Stimulated activated CD8-positive, alpha-beta memory T cell treated with anti-CD3 and anti-CD28 coated beads, Interleukin-4, amount 100 ng/mL, for 4 hours (primary cell): Measurements from ENCODE around the gene FAM89B.

ENCODE experiments used
- DNase-seq, 2 donors: peaks; one replicate each; pipeline ENCODE4 v3.0.0-alpha.2; 2020; ENCODE audit warnings: low read depth in 2 of 2, low spot score in 1 of 2

Gene FAM89B

DNA sequence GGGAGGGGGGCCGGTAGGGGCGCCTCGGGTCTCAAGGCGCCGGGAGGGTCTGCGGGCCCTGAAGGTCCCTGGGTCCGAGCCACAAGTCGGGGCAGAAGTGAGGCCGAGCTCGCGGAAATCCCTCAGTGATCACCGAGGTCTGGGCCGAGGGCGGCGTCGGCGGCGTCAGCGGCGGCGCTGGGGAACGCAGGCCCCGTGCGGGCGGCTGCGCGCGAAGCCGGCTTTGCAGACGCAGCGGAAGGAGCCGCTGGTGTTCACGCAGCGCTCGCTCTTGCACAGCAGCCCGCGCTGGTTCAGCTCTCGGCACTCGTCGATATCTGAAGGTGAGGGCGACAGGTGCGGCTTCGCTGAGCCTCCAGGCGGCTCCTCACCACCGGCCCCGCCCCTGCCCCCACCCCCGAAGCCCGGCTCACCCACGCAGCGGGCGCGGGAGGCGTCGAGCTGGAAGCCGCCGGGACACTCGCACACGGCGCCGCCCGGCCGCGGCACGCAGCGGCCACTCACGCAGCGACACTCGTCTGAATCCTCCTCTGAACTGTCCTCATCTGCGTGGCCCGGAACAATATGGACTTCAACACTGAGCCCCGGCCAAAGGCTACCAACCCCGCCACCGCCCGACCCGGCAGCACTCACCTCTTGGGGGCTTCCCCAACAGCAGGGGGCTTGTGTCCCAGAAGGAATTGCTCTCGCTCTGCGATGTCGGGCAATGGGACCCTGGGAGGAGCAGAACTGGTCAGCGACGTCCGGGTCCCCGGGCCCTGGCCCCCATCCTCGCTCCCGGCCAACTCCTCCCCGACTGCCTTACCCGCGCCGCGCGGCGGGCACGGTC lies 33.2 kb upstream of the FAM89B start:
- DNase-seq, result no peak

DNA sequence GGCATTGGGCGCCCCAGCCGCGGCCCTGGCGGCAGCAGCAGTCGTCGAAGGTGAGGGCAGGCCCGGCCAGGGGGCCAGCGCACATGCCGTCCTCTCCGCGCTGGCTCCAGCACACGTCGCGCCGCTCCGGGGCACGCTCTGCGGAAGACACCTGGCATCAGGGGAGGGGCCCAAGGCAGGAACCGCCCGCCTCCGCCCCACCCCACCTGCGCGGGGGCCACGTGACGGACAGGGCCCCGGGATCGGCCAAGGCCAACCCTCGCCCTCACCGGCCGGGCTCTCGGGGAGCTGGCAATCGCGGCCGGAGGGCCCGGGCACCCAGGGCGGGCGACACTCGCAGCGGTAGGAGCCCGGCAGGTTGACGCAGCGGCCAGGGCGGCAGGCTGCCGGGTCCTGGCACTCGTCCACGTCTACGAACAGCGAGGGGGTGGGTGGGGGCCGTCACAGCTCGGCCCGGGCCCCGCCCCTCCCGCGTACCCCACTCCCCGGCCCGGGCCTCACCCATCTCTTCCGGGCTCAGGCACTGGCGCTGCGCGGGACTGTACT lies 32.5 kb upstream of the FAM89B start:
- DNase-seq, result no peak

DNA sequence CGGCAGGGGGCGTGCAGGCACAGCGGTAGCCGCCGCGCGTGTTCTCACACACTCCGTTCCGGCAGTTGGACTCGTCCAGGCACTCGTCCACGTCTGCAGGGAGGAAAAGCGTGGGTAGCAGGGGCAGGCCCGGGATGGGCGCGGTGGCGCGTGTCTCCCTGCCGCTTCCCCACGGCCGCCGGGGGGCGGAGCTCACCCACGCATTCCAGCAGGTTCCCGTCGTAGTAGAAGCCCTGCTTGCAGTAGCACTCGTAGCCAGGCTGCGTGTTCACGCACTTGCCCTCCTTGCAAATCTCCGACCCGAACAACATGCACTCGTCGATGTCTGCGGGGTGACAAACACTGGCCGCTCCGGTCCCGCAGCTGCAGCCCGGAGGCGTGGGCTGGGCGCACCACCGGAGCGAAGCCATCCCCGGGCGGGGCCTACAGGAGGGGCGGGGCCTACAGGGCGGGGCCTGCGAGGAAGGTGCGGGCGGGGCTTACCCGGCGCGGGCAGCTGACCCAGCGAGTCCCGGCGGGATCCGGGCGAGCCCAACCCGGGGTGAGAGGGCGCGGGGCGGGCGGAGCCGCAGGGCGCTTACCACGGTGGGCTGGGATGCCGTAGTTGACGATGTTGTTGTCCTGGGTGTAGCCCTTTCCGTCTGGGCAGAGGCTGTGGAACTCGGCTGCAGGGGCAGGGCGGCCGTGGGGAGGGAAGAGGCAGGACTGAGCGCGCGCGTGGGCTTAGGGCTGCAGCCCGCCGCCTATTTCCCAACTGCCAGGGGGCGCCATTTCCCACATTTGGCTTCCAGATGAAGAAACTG lies 31.8 kb upstream of the FAM89B start:
- peak; percentile 70 to 72 for DNase-seq

DNA sequence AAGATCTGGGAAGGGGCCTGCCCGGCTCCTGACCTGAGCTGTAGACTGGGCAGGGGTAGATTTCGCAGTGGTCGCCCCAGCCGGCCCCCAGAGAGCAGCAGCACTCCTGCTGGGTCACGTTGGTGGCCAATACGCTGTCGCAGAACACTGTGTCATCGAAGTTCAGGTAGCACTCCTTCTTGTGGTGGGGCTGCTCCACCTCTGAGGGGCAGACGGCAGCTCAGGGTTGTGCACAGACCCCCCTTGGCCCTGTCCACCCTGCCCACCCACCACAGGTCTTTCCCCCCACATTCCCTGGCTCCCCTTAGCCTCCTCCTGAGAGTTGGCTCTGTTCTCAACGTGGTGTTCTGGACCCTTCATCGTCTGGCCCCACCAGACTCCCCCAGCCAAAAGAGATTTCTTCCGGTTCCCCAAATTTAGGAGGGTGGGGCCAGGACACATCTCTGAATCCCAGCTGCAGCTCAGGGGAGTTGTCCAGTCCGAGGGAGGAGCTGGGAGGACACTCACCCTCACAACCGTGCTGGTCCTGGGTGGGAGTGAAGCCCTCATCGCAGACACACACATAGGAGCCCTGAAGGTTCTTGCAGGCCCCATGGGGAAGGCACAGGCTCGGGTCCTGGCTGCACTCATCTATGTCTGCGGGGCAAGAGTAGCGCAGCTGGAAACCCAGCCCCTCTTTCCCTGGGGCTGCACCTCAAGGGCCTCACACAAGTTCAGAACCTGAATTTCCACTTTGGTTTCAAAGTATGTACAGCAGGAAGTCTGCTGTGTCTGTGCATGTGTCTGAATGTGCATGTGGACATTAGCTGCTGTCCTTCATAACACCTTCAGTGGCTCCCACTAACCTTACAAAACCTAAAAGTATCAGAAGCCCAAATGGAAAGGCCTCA lies 31.0 kb upstream of the FAM89B start:
- DNase-seq, result no peak

DNA sequence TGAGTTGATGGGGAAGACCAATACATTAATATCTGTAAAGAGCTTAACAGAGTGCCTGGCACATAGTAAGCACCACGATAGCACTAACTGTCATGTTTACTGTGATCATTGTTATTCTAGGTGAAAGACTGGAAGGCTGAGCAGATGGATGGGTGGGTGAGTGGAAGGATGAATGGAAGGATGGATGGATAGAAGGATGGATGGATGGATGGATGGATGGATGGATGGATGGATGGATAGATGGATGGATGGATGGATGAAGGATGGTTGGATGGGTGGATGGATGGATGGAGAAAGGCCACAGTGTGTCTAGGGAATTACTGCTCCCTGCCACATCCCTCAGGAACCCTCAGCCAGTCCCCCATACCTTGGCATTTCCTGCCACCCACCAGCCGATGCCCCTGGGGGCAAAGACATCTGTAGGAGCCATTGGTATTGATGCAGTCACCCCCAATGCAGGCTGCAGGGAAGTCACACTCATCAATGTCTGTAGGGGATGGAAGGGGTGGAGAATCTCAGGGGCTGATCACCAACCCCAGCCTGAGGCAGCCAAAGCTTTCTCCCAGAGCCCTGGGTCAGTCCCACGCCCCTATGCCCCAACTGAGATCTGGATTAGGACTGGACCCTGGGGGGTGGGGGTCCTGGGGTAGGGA lies 29.5 kb upstream of the FAM89B start:
- DNase-seq, result no peak

DNA sequence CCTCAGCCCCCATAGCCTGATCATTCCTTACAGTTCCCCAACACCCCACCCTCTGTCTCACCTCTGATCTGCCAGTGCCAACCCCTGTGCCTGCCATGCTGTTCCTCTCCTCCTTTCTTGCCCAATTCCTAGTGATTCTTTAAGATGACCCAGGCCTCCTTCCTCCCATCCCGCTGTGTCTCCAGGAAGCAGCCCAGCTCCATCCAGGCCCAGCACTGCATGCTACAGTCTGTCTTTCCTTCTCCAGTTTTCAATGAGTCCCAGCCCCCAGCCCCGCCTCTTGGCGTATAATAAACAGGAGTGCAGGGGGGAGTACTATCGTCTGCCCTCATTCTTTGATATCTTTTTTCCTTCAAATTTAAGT lies 26.5 kb upstream of the FAM89B start:
- no peak for DNase-seq

DNA sequence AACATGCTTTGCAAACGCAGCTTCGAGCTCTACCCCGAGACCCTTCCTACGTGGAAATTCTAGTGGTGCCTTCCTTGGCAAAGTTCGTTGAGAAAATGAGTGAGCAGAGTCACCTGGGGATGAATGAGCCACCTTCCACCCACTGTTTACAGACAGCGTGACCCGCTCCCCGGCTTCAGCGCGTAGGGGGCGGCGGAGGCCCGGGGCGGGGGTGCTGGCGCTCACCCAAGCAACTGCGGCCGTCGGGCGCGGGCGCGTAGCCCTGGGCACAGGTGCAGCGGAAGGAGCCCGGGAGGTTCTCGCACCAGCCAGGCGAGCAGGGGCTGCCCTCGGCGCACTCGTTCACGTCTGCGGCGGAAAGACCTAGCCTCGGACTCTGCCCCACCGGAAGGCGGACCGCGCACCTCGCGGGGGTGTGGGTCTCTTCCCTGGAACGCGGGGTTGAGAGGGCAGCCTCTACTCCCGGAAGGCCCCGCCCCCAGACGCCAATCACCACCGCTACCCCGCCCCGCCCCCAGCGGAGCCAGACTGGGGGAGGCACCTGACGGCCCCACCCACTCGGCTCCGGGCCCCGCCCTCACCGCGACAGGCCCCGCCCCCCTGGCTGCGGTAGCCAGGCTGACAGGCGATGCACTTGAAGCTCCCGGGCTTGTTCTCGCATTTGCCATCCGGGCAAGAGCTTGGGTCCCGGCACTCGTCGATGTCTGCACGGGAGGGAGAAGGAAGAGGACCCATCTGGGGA lies 25.9 kb upstream of the FAM89B start:
- peak; percentile 98 for DNase-seq

DNA sequence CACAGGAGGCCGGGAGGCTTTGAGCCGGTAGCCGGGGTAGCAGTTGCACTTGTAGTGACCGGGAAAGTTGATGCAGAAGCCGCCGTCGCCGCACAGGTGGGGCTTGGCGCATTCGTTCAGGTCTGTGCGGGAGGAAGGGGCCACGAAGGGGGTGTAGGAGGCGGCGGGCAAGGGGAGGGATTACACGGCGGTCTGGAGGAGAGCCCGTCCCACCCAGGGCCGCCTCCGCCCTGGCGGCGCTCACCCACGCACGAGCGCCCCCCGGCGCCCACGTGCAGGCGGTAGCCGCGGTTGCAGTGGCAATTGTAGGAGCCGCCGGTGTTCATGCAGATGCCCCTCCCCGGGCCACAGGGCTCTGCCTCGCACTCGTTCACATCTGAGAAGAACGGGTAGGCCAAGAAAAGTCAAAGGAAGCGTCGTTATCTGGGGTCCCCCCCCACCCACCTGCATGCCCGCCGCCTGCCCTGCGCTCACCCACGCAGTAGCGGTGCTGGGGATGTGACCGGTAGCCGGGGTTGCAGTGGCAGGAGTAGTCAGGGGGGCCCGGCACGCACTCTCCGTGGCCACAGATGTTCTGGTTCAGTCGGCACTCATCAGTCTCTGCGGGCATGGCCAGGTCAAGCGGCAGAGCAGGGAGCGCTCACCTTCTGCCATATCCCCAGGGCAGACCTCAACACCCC lies 24.8 kb upstream of the FAM89B start:
- peak in 1 of 2 donors; percentile 32 for DNase-seq

DNA sequence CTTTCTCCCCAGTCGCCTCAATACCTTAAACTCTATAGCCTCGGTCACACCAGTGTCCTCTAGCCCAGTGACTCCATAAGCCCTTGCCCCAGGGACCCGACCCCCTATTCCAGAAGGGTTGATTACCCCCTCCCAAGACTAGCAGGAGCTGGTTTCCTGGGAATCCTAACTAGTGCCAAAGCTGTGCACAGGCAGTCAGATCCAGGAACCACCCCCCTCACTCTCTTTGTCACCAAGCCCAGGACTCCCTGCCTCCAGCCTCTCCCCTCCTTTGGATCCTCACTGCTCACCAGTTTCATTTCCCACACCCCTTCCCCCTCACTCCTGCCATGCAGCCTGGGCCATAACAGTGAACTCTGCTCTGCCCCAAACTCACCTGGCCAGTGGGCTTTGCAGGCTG lies 23.9 kb upstream of the FAM89B start:
- DNase-seq, result no peak

DNA sequence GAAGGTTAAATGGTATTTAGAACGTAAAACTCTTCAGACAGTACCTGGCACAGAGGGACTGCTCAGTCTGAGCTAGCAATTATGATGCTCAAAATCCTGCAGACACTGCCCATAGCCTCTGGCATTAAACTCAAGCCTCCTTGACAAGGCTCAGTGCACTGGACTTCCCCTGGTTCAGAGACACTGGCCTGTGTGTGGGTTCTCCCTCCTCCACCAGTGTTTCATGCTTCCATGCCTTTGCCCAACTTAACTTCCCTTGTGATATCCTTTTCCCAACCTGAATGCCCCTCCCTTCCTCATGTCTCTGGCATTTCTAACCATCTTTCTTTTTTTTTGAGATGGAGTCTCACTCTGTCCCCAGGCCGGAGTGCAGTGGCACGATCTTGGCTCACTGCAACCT lies 23.2 kb upstream of the FAM89B start:
- DNase-seq, result no peak

DNA sequence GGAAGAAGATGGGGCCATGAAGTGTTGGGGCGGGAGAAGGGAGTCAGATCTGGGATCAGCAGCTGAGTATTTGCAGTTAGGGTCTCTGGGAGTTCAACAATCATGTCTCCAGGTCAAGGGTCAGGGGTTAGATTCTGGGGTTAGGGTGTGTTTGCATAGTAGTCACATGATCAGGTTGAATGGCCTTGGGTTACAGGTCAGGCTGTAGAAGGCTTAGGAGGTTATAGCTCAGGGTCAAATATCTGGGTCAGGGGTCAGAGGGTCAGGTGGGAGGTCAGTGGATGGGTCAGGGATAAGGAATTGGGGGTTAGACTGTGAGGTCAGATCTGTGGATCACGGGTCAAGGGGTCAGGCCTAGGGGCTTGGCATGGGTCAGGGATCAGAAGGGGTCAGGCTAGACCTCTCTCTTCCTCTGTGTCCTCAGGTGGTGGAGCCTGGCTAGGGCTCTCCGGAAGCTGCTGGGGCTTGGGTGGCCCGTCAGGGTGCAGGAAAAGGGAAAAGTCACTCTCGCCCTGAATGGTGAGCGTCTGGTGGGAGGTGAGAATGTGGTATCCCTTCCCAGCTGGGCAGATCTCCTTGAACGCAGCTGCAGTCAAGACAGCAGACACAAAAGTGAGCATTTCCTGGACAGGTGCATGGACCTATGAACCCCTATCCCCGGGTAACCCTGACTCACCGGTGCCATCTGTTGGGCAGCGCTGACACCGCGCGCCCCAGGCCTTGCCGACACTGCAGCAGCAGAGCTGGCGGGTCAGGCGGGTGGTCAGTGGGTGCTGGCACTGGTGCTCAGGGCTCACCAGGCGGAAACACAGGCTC lies 20.6 kb upstream of the FAM89B start:
- DNase-seq, result peak in 1 of 2 donors; percentile 27

DNA sequence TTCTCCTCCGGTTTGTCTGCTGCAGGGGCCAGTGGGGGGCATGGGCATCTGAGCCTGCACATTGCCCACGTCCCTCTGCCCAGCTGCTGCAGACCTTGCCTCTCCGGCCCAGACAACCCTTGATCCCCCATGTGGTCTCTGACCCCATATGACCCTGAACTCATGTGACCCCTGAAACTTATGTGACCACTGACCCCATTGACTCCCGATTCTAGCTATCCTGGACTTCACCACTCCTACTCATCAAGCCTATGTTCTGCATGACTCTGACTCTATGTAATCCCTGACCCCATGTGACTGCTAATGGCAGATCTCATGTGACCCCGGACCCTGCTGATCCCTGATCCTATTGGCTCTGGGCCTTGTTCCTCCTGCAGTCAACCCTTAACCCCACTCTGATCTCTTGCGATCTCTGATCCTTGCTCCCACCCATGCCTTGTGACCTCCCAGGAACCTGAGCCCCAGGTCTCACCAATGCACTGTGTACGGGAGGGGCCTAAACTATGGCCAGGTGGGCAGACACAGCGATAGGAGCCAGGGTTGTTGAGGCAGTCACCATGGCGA lies 19.9 kb upstream of the FAM89B start:
- DNase-seq, result no peak

DNA sequence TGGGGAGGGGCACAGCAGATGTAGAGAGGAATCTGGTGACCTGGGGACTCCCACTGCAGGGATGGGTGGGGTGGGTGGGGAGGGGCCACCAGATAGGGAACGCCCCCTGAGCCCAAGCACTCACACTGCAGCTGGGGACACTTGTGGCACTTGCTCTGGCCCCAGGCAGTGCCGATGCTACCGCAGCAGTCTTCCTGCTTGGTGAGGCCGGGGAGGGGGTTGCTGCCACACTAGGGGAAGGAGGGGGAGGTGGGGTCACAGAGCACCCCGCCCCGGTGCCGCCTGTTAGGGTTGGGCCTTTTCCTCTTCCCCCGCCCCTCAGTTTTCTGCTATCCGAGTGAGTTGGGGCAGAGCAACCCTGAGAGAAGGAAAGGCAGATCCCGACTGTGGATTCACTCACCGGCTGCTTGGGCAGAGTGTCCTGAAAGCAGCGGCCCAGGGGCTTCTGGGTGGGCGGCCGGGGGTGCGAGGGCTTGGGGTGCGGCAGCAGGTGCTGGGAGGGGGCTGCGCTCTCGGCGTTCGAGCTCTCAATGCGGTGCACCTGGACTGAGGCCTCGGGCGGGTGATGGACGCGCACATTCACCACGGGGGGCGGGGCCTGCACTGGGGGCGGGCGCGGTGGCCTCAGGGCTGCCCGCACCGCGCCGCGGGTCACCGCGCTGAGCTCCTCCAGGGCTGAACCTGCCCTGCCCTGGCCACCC lies 18.9 kb upstream of the FAM89B start:
- DNase-seq, result peak in 1 of 2 donors; percentile 37

DNA sequence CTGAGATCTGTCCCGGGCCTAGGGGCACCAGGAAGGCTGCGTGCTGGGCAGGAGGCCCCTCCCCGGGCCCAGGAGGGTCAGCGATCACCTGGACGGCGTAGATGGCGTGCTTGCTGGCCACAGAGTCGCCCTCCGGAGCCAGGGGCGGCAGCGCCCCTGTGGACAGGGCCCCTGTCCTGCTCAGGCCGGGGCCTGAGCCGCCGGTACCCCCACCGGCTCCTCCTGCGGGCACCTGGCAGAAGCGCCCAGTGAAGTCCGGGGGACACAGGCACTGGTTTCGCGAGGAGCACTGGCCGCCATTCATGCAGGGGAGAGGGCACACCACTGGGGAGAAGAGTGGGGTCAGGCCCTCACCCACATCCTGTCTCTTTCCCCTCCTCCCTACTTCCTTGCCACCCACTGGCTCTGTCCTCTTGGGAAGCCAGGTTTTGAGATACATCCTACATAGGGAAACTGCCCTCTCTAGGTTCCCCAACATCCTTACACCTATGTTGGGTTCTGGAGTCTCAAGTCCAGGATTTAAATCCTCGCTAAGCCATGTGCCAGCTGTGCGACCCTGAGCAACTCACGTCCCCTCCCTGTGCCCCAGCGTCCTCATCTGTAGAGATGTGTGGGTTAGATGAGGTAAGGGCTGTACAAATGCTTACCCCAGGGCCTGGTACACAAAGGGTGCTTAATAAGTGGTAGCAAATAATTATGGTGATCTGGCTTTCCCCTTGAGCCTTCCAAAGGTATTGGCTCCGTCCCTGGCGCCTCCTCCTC lies 18.1 kb upstream of the FAM89B start:
- DNase-seq, result no peak

DNA sequence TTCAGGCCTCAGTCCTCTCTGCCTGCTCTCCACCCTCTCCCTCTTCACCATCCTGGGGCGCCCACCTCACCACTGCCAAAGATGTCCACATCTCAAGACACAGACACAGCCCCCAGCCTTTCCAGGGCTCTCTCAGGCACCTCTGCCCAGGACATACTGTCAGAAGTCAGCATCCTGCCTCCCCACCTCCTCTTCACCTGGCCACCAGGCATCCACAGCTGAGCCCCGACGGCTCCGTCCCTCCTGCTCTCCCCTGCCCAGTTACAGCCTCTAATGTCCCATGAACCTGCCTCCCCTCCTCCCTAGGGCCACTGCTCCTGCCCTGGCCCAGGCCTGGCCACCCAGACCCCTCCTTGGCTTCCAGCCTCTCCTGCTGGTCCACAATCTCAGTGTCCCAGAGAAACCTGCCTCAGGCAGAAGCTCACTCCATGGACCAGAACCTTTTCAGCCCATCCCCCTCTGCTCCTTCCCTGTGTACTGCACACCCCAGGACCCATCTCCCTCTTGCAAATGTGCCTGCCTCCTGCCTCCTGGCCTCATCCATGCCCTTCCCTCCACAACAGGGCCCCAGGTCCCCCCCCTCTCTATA lies 17.4 kb upstream of the FAM89B start:
- no peak for DNase-seq

DNA sequence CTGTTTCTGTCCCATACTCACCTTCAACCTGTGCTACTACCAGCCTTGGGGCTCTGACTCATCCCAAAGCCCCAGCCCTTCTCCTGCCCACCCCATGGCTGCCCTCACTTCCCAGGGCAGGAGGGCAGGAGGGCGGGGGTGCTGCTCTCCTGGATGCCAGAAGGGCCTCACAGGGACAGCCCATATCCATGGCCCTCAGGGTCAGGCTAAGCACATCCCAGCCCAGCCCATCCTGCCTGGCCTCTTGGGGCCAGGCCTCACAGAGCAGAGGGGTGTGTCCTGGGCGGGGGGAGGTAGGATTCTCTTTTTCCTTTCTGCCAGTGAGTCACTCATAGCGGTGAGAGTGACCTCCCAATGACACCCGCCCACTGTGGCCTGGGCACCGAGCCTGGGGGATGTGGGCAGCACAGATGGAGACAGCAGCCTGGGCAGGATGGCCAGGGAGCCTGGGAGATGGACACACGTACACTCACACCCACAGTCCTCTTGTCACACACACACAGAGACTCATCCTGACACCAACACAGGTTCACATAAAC lies 16.6 kb upstream of the FAM89B start:
- DNase-seq, result no peak
